Trophoblast cell (in vitro differentiated cells and primary cell): ENCODE measurements around the gene LCP1.

Experiments used
- DNase-seq, 2 donors: peaks; one replicate each; pipeline ENCODE4 v3.0.0-alpha.2; 2016
- H2AFZ ChIP-seq: 2 replicates; pipeline ENCODE4 v1.6.1; 2013; ENCODE audit warnings: low read length, moderate library complexity, mild to moderate bottlenecking; ENCODE audit not compliant: insufficient read depth, poor library complexity
- H2AK5ac ChIP-seq: 2 replicates; pipeline ENCODE4 v1.6.1; 2013; ENCODE audit warnings: mild to moderate bottlenecking, low read length
- H2BK120ac ChIP-seq: 2 replicates; pipeline ENCODE4 v1.6.1; 2013; ENCODE audit warnings: low read length, mild to moderate bottlenecking, moderate library complexity; ENCODE audit not compliant: insufficient read depth, poor library complexity
- H2BK12ac ChIP-seq: 2 replicates; pipeline ENCODE4 v1.6.1; 2013; ENCODE audit warnings: mild to moderate bottlenecking, low read length, moderate library complexity
- H2BK5ac ChIP-seq: 2 replicates; pipeline ENCODE4 v1.6.1; 2013; ENCODE audit warnings: low read length, low read depth, moderate library complexity, mild to moderate bottlenecking; ENCODE audit not compliant: poor library complexity
- H3K14ac ChIP-seq: 2 replicates; pipeline ENCODE4 v1.6.1; 2013; ENCODE audit warnings: mild to moderate bottlenecking, low read length
- H3K18ac ChIP-seq: 2 replicates; pipeline ENCODE4 v1.6.1; 2013; ENCODE audit warnings: mild to moderate bottlenecking, low read length
- H3K23ac ChIP-seq: 2 replicates; pipeline ENCODE4 v1.6.1; 2013; ENCODE audit warnings: low read length
- H3K27ac ChIP-seq: 2 replicates; pipeline ENCODE4 v1.5.1; 2013; ENCODE audit warnings: low read depth, mild to moderate bottlenecking, inconsistent platforms, low read length, moderate library complexity
- H3K27me3 ChIP-seq: 2 replicates; pipeline ENCODE4 v1.6.1; 2013; ENCODE audit warnings: inconsistent platforms, mild to moderate bottlenecking, low read length, moderate library complexity; ENCODE audit not compliant: insufficient read depth
- H3K36me3 ChIP-seq, 2 experiments: 1 replicate in 1 of 2; 2 replicates in 1 of 2; pipeline ENCODE4 v1.6.1; 2013; ENCODE audit warnings: low read length in 2 of 2, mild to moderate bottlenecking in 2 of 2, moderate library complexity in 1 of 2; ENCODE audit not compliant: insufficient read depth in 2 of 2, control insufficient read depth in 1 of 2
- H3K4ac ChIP-seq: 2 replicates; pipeline ENCODE4 v1.6.1; 2013; ENCODE audit warnings: low read depth, mild to moderate bottlenecking, low read length, moderate library complexity
- H3K4me1 ChIP-seq, 2 experiments: 1 replicate in 1 of 2; 2 replicates in 1 of 2; pipeline ENCODE4 v1.6.1; 2013; ENCODE audit warnings: low read length in 2 of 2, mild to moderate bottlenecking in 2 of 2, moderate library complexity in 1 of 2; ENCODE audit not compliant: insufficient read depth in 2 of 2, control insufficient read depth in 1 of 2
- H3K4me2 ChIP-seq: 2 replicates; pipeline ENCODE4 v1.6.1; 2013; ENCODE audit warnings: inconsistent platforms, mild to moderate bottlenecking, low read length, moderate library complexity
- H3K4me3 ChIP-seq: 2 replicates; pipeline ENCODE4 v1.5.1; 2013; ENCODE audit warnings: mild to moderate bottlenecking, low read depth, low read length, inconsistent platforms
- H3K79me1 ChIP-seq: one replicate; pipeline ENCODE4 v1.6.1; 2013; ENCODE audit warnings: low read length
- H3K79me2 ChIP-seq: 2 replicates; pipeline ENCODE4 v1.6.1; 2013; ENCODE audit warnings: low read length, mild to moderate bottlenecking; ENCODE audit not compliant: control insufficient read depth, insufficient read depth, poor library complexity
- H3K9ac ChIP-seq: 2 replicates; pipeline ENCODE4 v1.6.1; 2013; ENCODE audit warnings: mild to moderate bottlenecking, low read length
- H3K9me3 ChIP-seq: 2 replicates; pipeline ENCODE4 v1.6.1; 2013; ENCODE audit warnings: low read depth, mild to moderate bottlenecking, control low read depth, inconsistent platforms, low read length; ENCODE audit not compliant: insufficient read depth
- H4K12ac ChIP-seq: 2 replicates; pipeline ENCODE4 v1.6.1; 2013; ENCODE audit warnings: low read depth, mild to moderate bottlenecking, low read length, moderate library complexity
- H4K8ac ChIP-seq: 2 replicates; pipeline ENCODE4 v1.6.1; 2013; ENCODE audit warnings: low read depth, mild to moderate bottlenecking, low read length, moderate library complexity
- H4K91ac ChIP-seq: one replicate; pipeline ENCODE4 v1.6.1; 2013; ENCODE audit warnings: low read depth, mild to moderate bottlenecking, low read length, moderate library complexity
- WGBS: extraction: QIAGEN DNeasy Blood & Tissue Kit; methylation state at CpG from one replicate; pipeline ENCODE4 v1.1.7; 2013; ENCODE audit warnings: missing lambda C conversion rate; ENCODE audit not compliant: insufficient read length, insufficient coverage; ENCODE audit errors: extremely low coverage; 5-methylcytosine and 5-hydroxymethylcytosine counted together

The LCP1 gene

GRCh38 chr13:46134961-46135522, 46.9 kb downstream of the LCP1 start:
- H2AK5ac ChIP-seq: no peak overlapping the region
- H4K12ac ChIP-seq: no peak overlapping the region
- no peak overlapping the region for H3K23ac ChIP-seq
- WGBS: no CpG with 5 or more reads among the region's 4 CpGs
- no peak overlapping the region for H3K14ac ChIP-seq
- H3K4me1 ChIP-seq: peaks cover 11 to 12% of the 10 kb centered on the region in 2 experiments
- no peaks in the 10 kb centered on the region for H3K27me3 ChIP-seq
- H2BK12ac ChIP-seq: no peak overlapping the region
- H2AFZ ChIP-seq: no peak overlapping the region
- H3K18ac ChIP-seq: no peak overlapping the region
- H4K91ac ChIP-seq: peak overlapping the region; percentile 30
- peak overlapping the region; percentile 52 for H2BK5ac ChIP-seq
- no peaks in the 10 kb centered on the region for H3K9me3 ChIP-seq
- DNase-seq: peak; percentile 71 to 93
- no peak overlapping the region for H3K4me3 ChIP-seq
- no peak overlapping the region for H3K4ac ChIP-seq
- H3K9ac ChIP-seq: no peak overlapping the region
- peak overlapping the region; percentile 56 for H3K4me2 ChIP-seq
- H3K36me3 ChIP-seq: peaks cover 10 to 35% of the 10 kb centered on the region in 2 experiments
- no peak overlapping the region for H4K8ac ChIP-seq
- H3K27ac ChIP-seq: peak overlapping the region; percentile 62
- H3K79me2 ChIP-seq: no peaks in the 10 kb centered on the region
- peaks cover 5% of the 10 kb centered on the region for H3K79me1 ChIP-seq
- H2BK120ac ChIP-seq: no peak overlapping the region

GRCh38 chr13:46134494-46134893, 47.5 kb downstream of the LCP1 start:
- Histone ChIP-seq H3K14ac (no peak overlapping the region), H2BK120ac (no peak overlapping the region), H3K4ac (no peak overlapping the region), H3K36me3 (peaks cover 9 to 37% of the 10 kb centered on the region in 2 experiments), H4K8ac (no peak overlapping the region), H3K18ac (no peak overlapping the region), H3K79me1 (peaks cover 5% of the 10 kb centered on the region), H4K12ac (no peak overlapping the region), H2AFZ (no peak overlapping the region), H4K91ac (peak overlapping the region; percentile 30), H2BK5ac (peak overlapping the region; percentile 52), H3K4me1 (peaks cover 11 to 12% of the 10 kb centered on the region in 2 experiments), H3K27me3 (no peaks in the 10 kb centered on the region), H3K4me2 (peak overlapping the region; percentile 44), H3K79me2 (no peaks in the 10 kb centered on the region), H3K9ac (no peak overlapping the region), H3K9me3 (no peaks in the 10 kb centered on the region), H3K23ac (no peak overlapping the region), H3K27ac (peak overlapping the region; percentile 62), H2AK5ac (no peak overlapping the region), H3K4me3 (no peak overlapping the region), H2BK12ac (no peak overlapping the region)
- WGBS: no CpG with 5 or more reads among the region's 2 CpGs
- DNase-seq: no peak

GRCh38 chr13:46132109-46132508, 49.9 kb downstream of the LCP1 start:
- H3K4ac ChIP-seq: no peak overlapping the region
- H3K27ac ChIP-seq: no peak overlapping the region
- H2BK12ac ChIP-seq: no peak overlapping the region
- H3K9ac ChIP-seq: no peak overlapping the region
- WGBS: no CpG with 5 or more reads among the region's 3 CpGs
- H3K18ac ChIP-seq: no peak overlapping the region
- H3K79me2 ChIP-seq: no peaks in the 10 kb centered on the region
- H3K4me1 ChIP-seq: peaks cover 11 to 12% of the 10 kb centered on the region in 2 experiments
- no peak overlapping the region for H3K23ac ChIP-seq
- H3K36me3 ChIP-seq: peaks cover 12 to 42% of the 10 kb centered on the region in 2 experiments
- no peak overlapping the region for H3K14ac ChIP-seq
- H3K4me3 ChIP-seq: no peak overlapping the region
- H2BK120ac ChIP-seq: no peak overlapping the region
- no peaks in the 10 kb centered on the region for H3K27me3 ChIP-seq
- H4K12ac ChIP-seq: no peak overlapping the region
- no peak overlapping the region for H4K91ac ChIP-seq
- no peak overlapping the region for H4K8ac ChIP-seq
- H3K9me3 ChIP-seq: no peaks in the 10 kb centered on the region
- H2AFZ ChIP-seq: no peak overlapping the region
- no peak overlapping the region for H2BK5ac ChIP-seq
- no peak overlapping the region for H2AK5ac ChIP-seq
- H3K4me2 ChIP-seq: no peak overlapping the region
- no peak for DNase-seq
- H3K79me1 ChIP-seq: peaks cover 5% of the 10 kb centered on the region

- Histone ChIP-seq H3K79me1 (peaks cover 5% of the 10 kb centered on the region), H4K8ac (no peak overlapping the region), H3K4me1 (peaks cover 11 to 12% of the 10 kb centered on the region in 2 experiments), H3K27me3 (no peaks in the 10 kb centered on the region), H3K4me2 (no peak overlapping the region), H3K18ac (no peak overlapping the region), H3K4ac (no peak overlapping the region), H3K36me3 (peaks cover 13 to 43% of the 10 kb centered on the region in 2 experiments), H3K27ac (no peak overlapping the region), H4K12ac (no peak overlapping the region), H2AK5ac (no peak overlapping the region), H2BK5ac (no peak overlapping the region), H3K9me3 (no peaks in the 10 kb centered on the region), H2BK12ac (no peak overlapping the region), H3K23ac (no peak overlapping the region), H2AFZ (no peak overlapping the region), H3K9ac (no peak overlapping the region), H3K79me2 (no peaks in the 10 kb centered on the region), H2BK120ac (no peak overlapping the region), H4K91ac (no peak overlapping the region), H3K4me3 (no peak overlapping the region), H3K14ac (no peak overlapping the region)
- DNase-seq: no peak
These were observed 50.3 kb downstream of the LCP1 start for GRCh38 chr13:46131705-46132104.
